Measurements from ENCODE around the gene MTPN. TPM values are rescaled to one million over a fixed set of nuclear protein-coding genes. Genes with fewer than 3 reads are reported as not detected.

MTPN gene
- total RNA-seq, 1 donor from 2014 or later = 114 TPM

DNA sequence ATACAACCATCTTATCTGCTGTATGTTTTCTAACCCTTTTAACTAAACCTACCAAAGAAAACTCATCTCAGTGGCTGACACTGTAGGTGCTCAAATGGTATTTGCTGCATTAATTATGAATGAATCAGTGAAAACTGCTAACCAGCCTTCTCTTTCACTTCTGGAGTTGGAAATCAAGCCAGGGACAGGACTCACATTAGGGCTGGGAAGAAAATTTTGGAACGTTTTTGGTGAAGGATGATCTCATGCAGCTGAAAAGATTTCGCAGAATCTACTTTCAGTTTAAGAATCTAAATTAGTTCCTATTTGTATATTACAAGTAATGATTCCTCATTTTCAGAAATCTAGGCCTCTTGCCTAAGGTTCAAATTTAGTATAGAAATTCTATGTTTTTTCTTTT is 12.9 kb downstream of the MTPN start:
- H3K9me3 Mint-ChIP-seq = no peaks in the 10 kb centered on the region
- H3K4me3 Mint-ChIP-seq = no peak overlapping the region
- TF ChIP-seq, protein P1, sequence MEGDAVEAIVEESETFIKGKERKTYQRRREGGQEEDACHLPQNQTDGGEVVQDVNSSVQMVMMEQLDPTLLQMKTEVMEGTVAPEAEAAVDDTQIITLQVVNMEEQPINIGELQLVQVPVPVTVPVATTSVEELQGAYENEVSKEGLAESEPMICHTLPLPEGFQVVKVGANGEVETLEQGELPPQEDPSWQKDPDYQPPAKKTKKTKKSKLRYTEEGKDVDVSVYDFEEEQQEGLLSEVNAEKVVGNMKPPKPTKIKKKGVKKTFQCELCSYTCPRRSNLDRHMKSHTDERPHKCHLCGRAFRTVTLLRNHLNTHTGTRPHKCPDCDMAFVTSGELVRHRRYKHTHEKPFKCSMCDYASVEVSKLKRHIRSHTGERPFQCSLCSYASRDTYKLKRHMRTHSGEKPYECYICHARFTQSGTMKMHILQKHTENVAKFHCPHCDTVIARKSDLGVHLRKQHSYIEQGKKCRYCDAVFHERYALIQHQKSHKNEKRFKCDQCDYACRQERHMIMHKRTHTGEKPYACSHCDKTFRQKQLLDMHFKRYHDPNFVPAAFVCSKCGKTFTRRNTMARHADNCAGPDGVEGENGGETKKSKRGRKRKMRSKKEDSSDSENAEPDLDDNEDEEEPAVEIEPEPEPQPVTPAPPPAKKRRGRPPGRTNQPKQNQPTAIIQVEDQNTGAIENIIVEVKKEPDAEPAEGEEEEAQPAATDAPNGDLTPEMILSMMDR (IDR thresholded peaks at IDR 0.05; ENCODE audit: unreplicated experiment) = no peak
- H3K36me3 Mint-ChIP-seq = peaks cover 6% of the 10 kb centered on the region
- H3K27me3 Mint-ChIP-seq (ENCODE audit: low read depth) = no peaks in the 10 kb centered on the region
- no peak for DNase-seq (ENCODE audit: low spot score in 2 of 2, unreplicated experiment in 2 of 2)
- H3K27ac Mint-ChIP-seq = no peak overlapping the region
- H3K4me1 Mint-ChIP-seq = peaks cover 21% of the 10 kb centered on the region

DNA sequence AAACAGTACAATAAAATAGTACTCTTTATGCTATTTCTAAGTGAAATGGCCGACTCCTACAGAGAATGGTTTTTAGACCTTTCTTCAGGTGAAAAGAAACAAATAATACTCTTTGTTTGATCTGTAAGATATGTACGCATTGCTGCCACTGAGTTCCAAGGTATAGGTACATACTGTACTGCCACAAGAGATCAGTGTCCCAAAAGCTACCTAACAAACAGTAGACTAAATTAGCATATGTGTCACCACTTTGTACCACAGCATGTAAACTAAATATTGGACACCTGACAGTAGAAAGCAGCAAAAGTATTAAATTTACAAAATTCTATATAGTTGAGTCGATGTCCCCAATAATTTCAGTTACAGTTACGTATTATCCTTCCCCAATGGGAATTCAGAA is 14.4 kb downstream of the MTPN start:
- Mint-ChIP-seq H3K27me3 (ENCODE audit: low read depth) (no peaks in the 10 kb centered on the region), H3K4me3 (no peak overlapping the region), H3K9me3 (no peaks in the 10 kb centered on the region), H3K36me3 (peaks cover 4% of the 10 kb centered on the region), H3K4me1 (peaks cover 21% of the 10 kb centered on the region), H3K27ac (no peak overlapping the region)
- TF ChIP-seq, protein P1 (IDR thresholded peaks at IDR 0.05; ENCODE audit: unreplicated experiment) = no peak
- no peak for DNase-seq (ENCODE audit: low spot score in 2 of 2, unreplicated experiment in 2 of 2)

DNA sequence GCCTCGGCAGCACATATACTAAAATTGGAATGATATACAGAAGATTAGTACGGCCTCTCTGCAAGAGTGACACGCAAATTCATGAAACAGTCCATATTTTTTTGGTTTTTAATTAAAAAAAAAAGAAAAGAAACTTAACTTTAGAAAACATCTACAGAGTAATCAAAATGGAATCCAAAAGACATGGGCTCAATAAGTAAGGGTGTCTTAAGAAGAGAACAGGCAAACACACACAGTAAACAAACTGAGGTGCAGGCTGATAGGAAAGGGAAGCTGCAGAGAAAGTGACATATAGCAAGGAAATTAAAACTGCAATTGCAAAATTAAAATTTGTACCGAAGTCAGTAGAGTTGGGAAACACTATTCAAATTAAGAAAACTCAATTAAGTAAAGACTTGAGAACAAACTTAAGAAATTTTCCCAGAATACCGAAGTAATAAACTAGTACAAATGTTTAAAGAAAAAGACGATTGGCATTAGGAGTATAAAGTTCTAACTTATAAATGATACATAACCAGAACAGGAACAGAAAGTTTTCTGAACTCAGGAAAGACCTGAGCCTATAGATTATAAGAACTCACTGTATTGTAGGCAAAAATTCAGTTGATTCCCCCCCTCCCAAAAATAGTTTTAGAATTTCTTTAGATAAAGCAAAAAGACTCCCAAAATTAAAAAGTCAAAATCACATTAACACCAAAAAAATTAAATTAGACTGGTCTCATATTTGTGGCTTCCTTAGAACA is 16.3 kb downstream of the MTPN start:
- no peak overlapping the region for H3K27ac Mint-ChIP-seq
- H3K4me3 Mint-ChIP-seq = no peak overlapping the region
- H3K4me1 Mint-ChIP-seq = peaks cover 23% of the 10 kb centered on the region
- H3K9me3 Mint-ChIP-seq = no peaks in the 10 kb centered on the region
- peaks cover 12% of the 10 kb centered on the region for H3K36me3 Mint-ChIP-seq
- no peak for DNase-seq (ENCODE audit: low spot score in 2 of 2, unreplicated experiment in 2 of 2)
- no peaks in the 10 kb centered on the region for H3K27me3 Mint-ChIP-seq (ENCODE audit: low read depth)
- TF ChIP-seq, protein P1 (IDR thresholded peaks at IDR 0.05; ENCODE audit: unreplicated experiment) = no peak

DNA sequence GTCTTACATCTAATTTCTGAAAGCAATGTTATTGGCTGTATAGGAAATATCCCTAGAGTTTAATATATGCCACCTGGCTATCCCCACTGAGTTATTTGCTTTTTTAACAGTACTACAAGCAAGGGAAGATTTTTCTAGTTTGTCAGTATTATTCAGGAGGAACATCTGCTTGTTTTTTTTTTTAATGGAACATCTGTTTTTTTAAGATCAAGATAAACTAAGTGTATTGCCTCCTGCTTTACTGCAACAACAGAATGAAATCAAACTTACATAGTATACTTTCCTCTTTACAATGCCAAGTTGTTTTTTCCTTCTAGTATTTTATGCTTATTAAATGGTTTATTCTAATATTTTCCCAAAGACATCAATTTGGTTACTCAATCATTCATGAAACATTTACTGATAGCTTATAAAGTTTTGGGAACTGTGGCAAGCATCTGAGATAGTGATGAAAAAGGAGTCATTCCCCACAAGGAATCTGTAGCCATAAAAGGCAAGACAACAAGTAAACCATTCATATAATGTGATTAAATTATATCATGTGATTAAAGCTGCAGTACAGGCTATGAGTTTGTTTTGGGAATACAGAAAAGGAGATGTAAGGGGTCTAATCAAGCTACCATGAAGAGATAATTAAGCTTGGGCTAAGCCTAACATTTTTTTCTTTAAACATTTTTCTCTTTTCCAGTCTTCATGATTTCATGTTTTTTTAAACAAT is 17.4 kb downstream of the MTPN start:
- H3K36me3 Mint-ChIP-seq = peaks cover 17% of the 10 kb centered on the region
- TF ChIP-seq, protein P1 (IDR thresholded peaks at IDR 0.05; ENCODE audit: unreplicated experiment) = no peak
- H3K9me3 Mint-ChIP-seq = no peaks in the 10 kb centered on the region
- DNase-seq (ENCODE audit: low spot score in 2 of 2, unreplicated experiment in 2 of 2) = no peak
- no peak overlapping the region for H3K4me3 Mint-ChIP-seq
- H3K27ac Mint-ChIP-seq = peak overlapping the region; percentile 57
- peaks cover 19% of the 10 kb centered on the region for H3K4me1 Mint-ChIP-seq
- H3K27me3 Mint-ChIP-seq (ENCODE audit: low read depth) = no peaks in the 10 kb centered on the region

DNA sequence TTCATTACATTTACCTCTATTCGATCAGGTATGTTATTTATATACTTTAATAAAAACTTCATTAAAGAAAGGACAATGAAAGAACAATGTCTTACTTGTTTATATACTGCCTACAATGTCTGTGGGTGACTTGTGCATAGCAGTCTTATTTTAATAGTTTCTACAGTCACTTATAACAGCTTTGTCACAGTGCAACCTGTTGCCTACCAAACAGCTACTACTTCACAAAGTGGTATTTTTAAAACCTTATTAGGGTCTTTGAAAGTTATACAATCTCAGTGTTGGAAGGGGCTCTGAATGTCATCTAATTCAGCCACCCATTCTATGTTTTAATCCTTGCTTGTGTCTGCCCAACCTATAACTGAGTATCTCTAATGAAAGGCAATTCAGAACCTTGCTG is 19.0 kb downstream of the MTPN start:
- H3K36me3 Mint-ChIP-seq = peaks cover 18% of the 10 kb centered on the region

More for the DNA sequence above, 19.0 kb downstream of the MTPN start:
- no peak overlapping the region for H3K4me3 Mint-ChIP-seq
- DNase-seq (ENCODE audit: low spot score in 2 of 2, unreplicated experiment in 2 of 2) = no peak
- no peaks in the 10 kb centered on the region for H3K27me3 Mint-ChIP-seq (ENCODE audit: low read depth)
- peaks cover 19% of the 10 kb centered on the region for H3K4me1 Mint-ChIP-seq
- H3K9me3 Mint-ChIP-seq = no peaks in the 10 kb centered on the region
- TF ChIP-seq, protein P1 (IDR thresholded peaks at IDR 0.05; ENCODE audit: unreplicated experiment) = no peak
- H3K27ac Mint-ChIP-seq = no peak overlapping the region

Data from mesothelial cell of epicardium (in vitro differentiated cells).